GM19025 (cell line): ENCODE measurements around the gene KRT32.
"Not testable (repeated sequence)": the region's sequence is repeated elsewhere in the genome, so short reads cannot be mapped to it uniquely, and the experiment has no call there.

Source experiments
- ATAC-seq: cut with Tn5 transposase; IDR thresholded peaks from one replicate; pipeline ENCODE4 v1.9.1; 2021; ENCODE audit warnings: mild to moderate bottlenecking, low read depth, moderate library complexity; ENCODE audit not compliant: unreplicated experiment

KRT32 gene

DNA sequence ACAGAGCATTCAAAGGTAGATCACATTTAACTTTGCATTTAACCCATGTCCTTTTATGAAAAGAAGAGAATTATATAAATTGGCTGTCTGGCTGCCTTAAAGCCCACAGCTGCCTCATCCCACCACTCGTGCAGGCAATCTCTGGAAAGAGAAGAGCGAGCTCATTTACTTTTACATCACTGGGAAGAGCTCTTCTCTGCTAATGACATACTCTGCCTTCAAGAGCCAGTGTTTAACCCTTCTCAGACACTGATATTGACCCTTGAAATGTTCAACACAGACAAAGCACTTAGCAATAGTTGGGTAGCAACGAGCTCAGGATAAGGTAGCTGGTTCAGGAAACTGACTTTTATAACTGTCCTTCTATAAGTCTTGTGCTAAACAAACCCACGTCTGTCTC, 33.2 kb downstream of the KRT32 start:
- no peak for ATAC-seq

- ATAC-seq: no peak
Measured at GRCh38 chr17:41433586-41433985, 33.6 kb downstream of the KRT32 start.

GRCh38 chr17:41430376-41430775, 36.8 kb downstream of the KRT32 start:
- ATAC-seq: not testable (repeated sequence)

- no peak for ATAC-seq
Measured at GRCh38 chr17:41429667-41430066, 37.5 kb downstream of the KRT32 start.

- no peak for ATAC-seq
Measured at GRCh38 chr17:41428591-41429291, 38.4 kb downstream of the KRT32 start.

DNA sequence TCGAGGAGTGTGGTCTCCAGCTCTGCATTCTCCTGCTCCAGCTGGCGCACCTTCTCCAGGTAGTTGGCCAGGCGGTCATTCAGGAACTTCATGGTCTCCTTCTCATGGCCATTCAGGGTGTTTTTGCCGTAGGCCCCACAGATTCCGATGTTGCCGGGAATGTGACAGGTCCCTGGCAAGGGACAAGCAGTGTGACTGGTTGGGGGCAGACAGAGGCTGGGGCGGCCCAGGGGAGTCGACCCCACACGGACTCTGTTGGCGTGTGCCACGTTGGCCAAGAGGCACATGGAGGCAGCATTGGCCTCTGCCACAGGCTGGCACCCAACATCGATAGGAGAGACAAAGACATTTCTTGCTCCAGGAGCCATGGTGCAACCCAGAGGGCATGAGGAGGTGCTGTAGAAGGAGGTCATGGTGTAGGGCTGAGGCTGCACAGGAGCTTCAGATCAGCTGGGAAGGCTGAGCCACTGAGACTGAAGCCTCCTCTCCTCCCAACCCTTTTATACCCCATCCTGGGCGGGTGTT, 43.0 kb downstream of the KRT32 start, which contains the start of gene KRT37:
Gene KRT37 (minus strand): TSS at position 475 of the 525 bp plus-strand sequence. CDS start 62 bp downstream, at position 413.
- ATAC-seq: no peak

- ATAC-seq: not testable (repeated sequence)
Measured at GRCh38 chr17:41422586-41422985, 44.6 kb downstream of the KRT32 start.

GRCh38 chr17:41421617-41422016, 45.6 kb downstream of the KRT32 start:
- ATAC-seq: no peak

DNA sequence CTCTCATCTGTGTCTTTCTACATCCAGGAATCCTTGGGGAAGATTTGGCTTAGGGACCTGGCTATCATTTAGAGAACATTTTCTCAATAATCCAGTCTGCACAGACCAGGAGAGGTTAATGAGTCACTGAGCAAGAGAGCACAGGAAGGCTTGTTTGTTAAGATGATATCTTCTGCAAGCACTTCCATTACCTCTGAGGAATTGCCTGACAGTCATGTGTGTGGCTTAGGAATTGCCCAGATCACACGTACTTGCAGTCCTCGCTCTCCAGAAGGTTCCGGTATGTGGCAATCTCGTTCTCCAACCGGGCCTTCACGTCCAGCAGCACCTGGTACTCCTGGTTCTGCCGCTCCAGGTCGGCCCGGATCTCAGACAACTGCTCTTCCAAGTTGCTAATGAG, 46.1 kb downstream of the KRT32 start:
- ATAC-seq: no peak

- no peak for ATAC-seq
Measured at GRCh38 chr17:41420134-41420533, 47.1 kb downstream of the KRT32 start.

DNA sequence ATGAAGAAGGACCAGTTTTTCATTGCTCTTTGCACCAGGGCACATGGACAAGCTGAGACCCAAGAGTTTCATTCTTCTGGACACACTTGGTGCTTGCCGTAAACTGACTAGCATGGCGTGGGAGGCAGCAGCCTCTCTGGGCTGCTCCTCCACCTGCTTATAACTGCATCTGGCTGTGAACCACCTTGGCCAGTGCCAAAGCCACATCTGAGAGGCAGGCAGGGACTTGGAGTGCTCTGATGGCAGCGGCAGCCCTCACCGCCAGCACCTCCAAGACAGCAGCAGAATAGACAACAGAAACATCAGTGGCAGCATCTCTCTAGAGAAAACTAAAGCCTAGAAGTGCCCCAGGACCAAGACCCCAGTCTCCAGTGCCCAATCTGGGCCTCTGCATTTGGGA, 47.5 kb downstream of the KRT32 start:
- no peak for ATAC-seq

DNA sequence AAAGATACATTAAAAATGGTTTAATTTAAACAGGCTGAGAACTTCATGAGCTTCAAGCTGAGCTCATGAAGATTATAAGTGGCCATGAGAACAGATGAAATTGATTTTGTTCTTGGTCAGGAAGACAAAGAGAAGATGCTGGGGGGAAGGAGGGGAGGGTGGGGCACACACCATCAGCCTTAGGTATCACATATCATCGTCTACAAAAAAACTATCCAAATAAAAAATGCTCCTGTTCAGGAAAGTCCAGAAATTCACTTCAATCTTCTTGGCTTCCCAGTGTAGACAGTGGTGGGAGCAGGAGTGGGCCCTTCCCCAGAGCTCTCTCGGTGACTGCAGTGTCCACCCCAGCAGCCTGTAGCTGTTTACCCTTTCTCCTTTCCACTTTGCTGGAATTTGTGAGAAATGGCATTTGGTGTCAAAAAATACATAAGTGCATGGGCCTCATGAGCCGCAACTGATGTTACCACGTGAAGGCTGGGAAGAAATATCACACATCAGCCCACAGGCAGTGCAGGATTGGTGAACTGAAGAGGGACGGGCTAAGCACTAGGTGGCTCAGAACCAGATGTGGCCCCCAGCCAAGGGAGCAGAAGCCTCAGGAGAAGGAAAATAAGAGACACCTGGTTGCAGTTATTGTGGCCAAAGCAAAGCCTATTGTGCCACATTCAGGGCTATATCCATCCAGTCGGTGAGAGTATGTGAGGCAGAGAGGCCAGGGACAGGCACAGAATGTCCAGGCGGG, 48.9 kb downstream of the KRT32 start:
- no peak for ATAC-seq

GRCh38 chr17:41417576-41418015, 49.6 kb downstream of the KRT32 start:
- no peak for ATAC-seq

DNA sequence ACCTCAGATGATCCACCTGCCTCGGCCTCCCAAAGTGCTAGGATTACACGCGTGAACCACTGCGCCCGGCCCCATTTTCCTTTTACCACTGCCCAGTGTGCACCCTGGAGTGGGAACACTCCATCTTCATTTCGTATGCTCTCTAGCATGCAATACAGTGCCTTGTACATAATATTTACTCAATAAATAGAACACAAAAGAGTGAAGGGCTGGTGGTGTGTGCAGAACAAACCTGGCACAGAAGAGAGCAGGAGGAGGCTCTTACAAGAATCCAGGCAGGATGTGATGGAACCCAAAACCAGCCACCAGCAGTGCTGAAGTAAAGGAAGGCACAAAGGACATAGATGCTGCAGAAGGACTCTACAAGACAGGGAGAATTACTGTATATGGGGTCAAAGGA, 50.1 kb downstream of the KRT32 start:
- ATAC-seq: no peak

DNA sequence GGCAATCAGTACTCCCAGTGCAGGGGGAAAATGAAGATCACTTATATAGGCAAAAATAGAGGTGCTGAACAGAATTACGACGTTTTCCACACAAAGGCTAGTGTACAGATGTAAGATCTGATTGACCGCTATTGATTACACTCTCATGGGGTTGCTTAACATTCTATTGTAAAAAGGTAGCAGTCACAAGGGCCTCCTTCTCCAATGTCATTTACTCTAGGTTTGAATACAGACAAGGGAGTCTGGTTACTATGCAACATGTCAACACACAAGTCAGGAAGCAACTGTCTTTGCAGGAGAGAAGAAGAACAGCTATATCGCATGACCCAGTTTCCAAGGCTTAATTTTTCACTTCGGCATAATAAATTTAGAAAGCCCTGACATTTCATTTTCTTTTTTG, 50.7 kb downstream of the KRT32 start:
- no peak for ATAC-seq

DNA sequence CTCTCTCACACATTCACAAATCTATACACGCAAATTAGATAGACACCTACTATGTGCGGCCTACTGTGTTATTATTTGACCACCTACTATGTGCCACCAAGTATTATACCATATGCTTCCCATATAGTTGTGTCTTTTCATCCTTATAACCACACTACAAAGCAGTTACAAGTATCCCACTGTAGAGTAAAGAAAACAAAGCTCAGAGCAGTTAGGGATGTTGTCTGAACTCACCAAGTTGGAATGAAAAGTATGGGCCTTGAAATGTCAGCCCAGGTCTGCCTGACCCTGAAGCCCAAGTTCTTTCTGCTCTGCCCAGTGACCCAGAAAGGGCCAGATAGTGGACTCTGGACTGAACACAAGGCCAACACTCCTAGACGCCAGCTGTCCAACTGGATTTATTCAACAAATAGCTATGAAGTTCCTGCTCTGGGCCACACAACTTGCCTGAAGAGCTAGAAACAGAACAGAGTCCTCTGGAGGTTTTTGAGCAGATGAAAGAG, 51.3 kb downstream of the KRT32 start:
- ATAC-seq: no peak

DNA sequence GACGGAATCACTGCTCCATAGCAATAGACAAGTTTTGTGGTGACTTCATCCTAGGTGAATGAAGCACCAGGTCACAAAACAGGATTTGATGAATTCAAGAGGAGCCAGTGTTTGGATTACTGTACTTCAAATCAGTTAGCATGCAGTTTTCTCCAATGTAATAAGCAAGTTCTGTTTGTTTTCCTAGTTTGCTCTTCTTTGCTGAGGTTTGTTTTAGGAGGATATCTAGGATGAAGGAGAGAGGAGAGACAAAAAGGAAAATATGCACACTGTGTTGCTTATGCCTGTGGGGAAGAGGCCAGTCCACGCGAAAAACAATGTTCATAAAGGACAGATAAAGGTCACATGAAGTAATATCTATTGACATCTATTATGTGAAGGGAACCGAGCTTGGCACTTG, 51.8 kb downstream of the KRT32 start:
- no peak for ATAC-seq

DNA sequence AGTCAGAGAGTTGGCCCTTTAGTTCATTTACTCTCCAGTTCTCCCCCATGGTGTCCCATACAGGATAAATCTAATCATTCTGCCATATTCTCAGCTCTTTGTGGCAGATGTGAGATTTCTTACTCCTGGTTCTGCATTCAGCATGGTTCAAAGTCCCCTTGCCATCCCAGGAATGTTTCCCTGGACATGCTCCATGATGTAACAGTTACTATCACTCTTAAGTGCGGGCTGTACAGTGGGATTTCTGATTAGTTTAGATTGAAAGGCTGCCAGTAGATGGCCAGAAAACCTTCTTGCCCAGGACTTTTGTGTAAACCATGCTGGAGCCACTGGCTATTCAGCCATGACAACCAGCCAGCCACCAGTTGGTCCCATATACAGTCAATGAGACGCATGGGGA, 53.2 kb downstream of the KRT32 start:
- no peak for ATAC-seq

- ATAC-seq: no peak
Measured at GRCh38 chr17:41413353-41413957, 53.7 kb downstream of the KRT32 start.

GRCh38 chr17:41411072-41411840, 55.9 kb downstream of the KRT32 start:
- no peak for ATAC-seq
